WTC11 (cell line): ENCODE measurements around the gene RHOV. TPM values are rescaled to one million over a fixed set of nuclear protein-coding genes. Genes with fewer than 3 reads are reported as not detected.

Experiments
- ATAC-seq: fragments of 200-7000 bp; cut with Tn5 transposase; 2 replicates; pipeline ENCODE4 v1.10.0; 2021; ENCODE audit warnings: mild to moderate bottlenecking, moderate library complexity
- CTCF ChIA-PET: fragments of 300-600 bp; sonication (Branson Sonifier 250); formaldehyde crosslinking; loops from one replicate; lab custom pipeline; 2021; ENCODE audit warnings: antibody characterized with exemption; lab: Charles Lee
- POLR2A ChIA-PET: fragments of 350-600 bp; sonication (Branson Sonifier 250); formaldehyde crosslinking; loops from one replicate; lab custom pipeline; 2021; ENCODE audit warnings: antibody characterized with exemption; lab: Charles Lee
- DNase-seq: peaks from one replicate; pipeline ENCODE4 v3.0.0; 2021; ENCODE audit warnings: low spot score
- H3K27ac Mint-ChIP-seq: 2 replicates; pipeline ENCODE4 v1.8.0; 2021; ENCODE audit warnings: mixed read lengths
- H3K27me3 Mint-ChIP-seq: 2 replicates; pipeline ENCODE4 v1.8.0; 2021; ENCODE audit warnings: low read depth, mild to moderate bottlenecking, moderate library complexity, mixed read lengths
- H3K36me3 Mint-ChIP-seq: 2 replicates; pipeline ENCODE4 v1.8.0; 2021; ENCODE audit warnings: mixed read lengths
- H3K4me1 Mint-ChIP-seq: 2 replicates; pipeline ENCODE4 v1.8.0; 2022; ENCODE audit warnings: mixed read lengths
- H3K4me3 Mint-ChIP-seq: 2 replicates; pipeline ENCODE4 v1.8.0; 2021; ENCODE audit warnings: mild to moderate bottlenecking, moderate library complexity, mixed read lengths
- H3K9me3 Mint-ChIP-seq: 2 replicates; pipeline ENCODE4 v1.8.0; 2021; ENCODE audit warnings: mixed read lengths
- EMX1 ChIP-seq: fragments of 250-450 bp; sonication (Bioruptor Pico); IDR thresholded peaks from 2 replicates; pipeline ENCODE4 v1.8.0; 2021; ENCODE audit warnings: mild to moderate bottlenecking
- FOXK1 ChIP-seq: sonication (generic); formaldehyde crosslinking; IDR thresholded peaks from 2 replicates; pipeline ENCODE4 v1.8.0; 2022; ENCODE audit warnings: mild to moderate bottlenecking, moderate library complexity, missing genetic modification reagents
- JUN ChIP-seq: sonication (generic); formaldehyde crosslinking; IDR thresholded peaks from 2 replicates; pipeline ENCODE4 v1.8.0; 2023; ENCODE audit warnings: mild to moderate bottlenecking, missing genetic modification reagents
- NFE2L1 ChIP-seq: sonication (generic); formaldehyde crosslinking; IDR thresholded peaks from 2 replicates; pipeline ENCODE4 v1.8.1; 2023; ENCODE audit warnings: missing genetic modification reagents
- OVOL2 ChIP-seq: fragments of 250-450 bp; sonication (Bioruptor Pico); IDR thresholded peaks from 2 replicates; pipeline ENCODE4 v1.9.0; 2021; ENCODE audit warnings: mild to moderate bottlenecking, borderline replicate concordance
- PRRX2 ChIP-seq: fragments of 250-450 bp; sonication (Bioruptor Pico); IDR thresholded peaks from 2 replicates; pipeline ENCODE4 v1.8.0; 2021; ENCODE audit warnings: mild to moderate bottlenecking
- SP1 ChIP-seq: sonication (generic); formaldehyde crosslinking; conservative IDR thresholded peaks from 2 replicates; pipeline ENCODE4 v1.8.1; 2022; ENCODE audit warnings: missing genetic modification reagents
- TCF7 ChIP-seq: sonication (generic); formaldehyde crosslinking; IDR thresholded peaks from 2 replicates; pipeline ENCODE4 v1.8.0; 2022; ENCODE audit warnings: mild to moderate bottlenecking, low read depth, missing genetic modification reagents, moderate library complexity
- TP53 ChIP-seq: sonication (generic); formaldehyde crosslinking; IDR thresholded peaks from 2 replicates; pipeline ENCODE4 v1.8.1; 2023; ENCODE audit warnings: mild to moderate bottlenecking, missing genetic modification reagents
- ZNF416 ChIP-seq: fragments of 250-450 bp; sonication (Bioruptor Pico); IDR thresholded peaks from 2 replicates; pipeline ENCODE4 v1.9.0; 2021; ENCODE audit warnings: mild to moderate bottlenecking, inconsistent platforms
- ZNF425 ChIP-seq: fragments of 250-450 bp; sonication (Bioruptor Pico); conservative IDR thresholded peaks from 2 replicates; pipeline ENCODE4 v1.9.0; 2021; ENCODE audit warnings: mild to moderate bottlenecking
- ZNF512 ChIP-seq: sonication (generic); formaldehyde crosslinking; IDR thresholded peaks from 2 replicates; pipeline ENCODE4 v1.8.1; 2022; ENCODE audit warnings: missing genetic modification reagents, borderline replicate concordance
- ZSCAN18 ChIP-seq: fragments of 250-450 bp; sonication (Bioruptor Pico); IDR thresholded peaks from 2 replicates; pipeline ENCODE4 v2.1.2; 2022; ENCODE audit warnings: mild to moderate bottlenecking, moderate library complexity
- total RNA-seq: library from RNA; stranded (reverse); gene quantifications from 3 replicates; pipeline ENCODE4 v1.2.3, GENCODE V29; 2021
- TF ChIP-seq, protein P1 (sequence below): sonication (generic); formaldehyde crosslinking; IDR thresholded peaks from 2 replicates; pipeline ENCODE4 v1.8.0; 2023; ENCODE audit warnings: missing genetic modification reagents, mild to moderate bottlenecking, borderline replicate concordance
- TF ChIP-seq, protein P2 (sequence below): sonication (generic); formaldehyde crosslinking; IDR thresholded peaks from 2 replicates; pipeline ENCODE4 v1.8.1; 2022; ENCODE audit warnings: low read depth, missing genetic modification reagents, borderline replicate concordance
- TF ChIP-seq, protein P3 (sequence below): sonication (generic); formaldehyde crosslinking; IDR thresholded peaks from 2 replicates; pipeline ENCODE4 v1.8.1; 2023; ENCODE audit warnings: mild to moderate bottlenecking, moderate library complexity, missing genetic modification reagents

Gene RHOV
- total RNA-seq, 1 experiment from 2014 or later: 5.0 TPM

DNA sequence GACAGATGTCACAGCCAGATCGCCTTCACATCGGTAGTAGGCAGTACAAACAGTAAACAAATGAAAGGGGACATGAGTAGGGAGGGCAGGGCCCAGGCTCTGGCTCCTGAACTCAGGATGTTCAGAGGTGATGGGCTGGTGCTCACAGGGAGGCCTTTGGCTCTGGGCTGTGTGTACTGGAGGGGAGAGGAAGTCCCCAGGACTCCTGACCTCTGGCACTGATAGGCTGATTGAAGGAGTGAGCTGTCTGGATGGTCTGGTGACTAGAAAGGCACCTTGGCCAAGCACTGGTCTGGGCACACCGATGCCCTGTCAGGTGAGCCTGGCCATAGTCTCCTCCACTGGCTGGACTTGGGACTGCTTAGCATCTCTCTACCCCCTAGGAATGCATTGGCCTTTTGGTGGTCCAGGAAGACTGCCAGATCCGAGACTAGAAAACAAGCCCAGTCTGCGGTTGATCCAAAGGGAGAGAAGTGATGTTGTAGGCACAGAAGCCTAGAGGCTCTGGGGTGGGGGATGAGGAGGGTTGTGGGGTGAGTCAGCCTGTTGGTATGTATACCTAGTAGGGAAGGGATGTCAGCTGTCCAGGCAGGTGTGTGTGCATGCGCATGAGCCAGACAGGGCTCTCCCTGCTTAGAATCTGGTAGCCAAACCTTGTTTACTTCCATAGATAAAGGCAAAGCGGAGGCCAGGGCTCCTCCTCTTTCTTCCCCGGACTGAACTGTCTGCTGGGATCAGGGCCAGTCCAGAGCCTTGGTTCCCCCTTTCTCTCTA lies 28.3 kb downstream of the RHOV start:
- Mint-ChIP-seq H3K4me3 (peak overlapping the region; percentile 93), H3K27me3 (no peaks in the 10 kb centered on the region; the same call in 1 of the 2 replicates), H3K4me1 (peaks cover 41% of the 10 kb centered on the region), H3K9me3 (no peaks in the 10 kb centered on the region), H3K36me3 (peaks cover 18% of the 10 kb centered on the region), H3K27ac (peak overlapping the region; percentile 93)
- ATAC-seq (peak; percentile 9), DNase-seq (peak; percentile 35)
- no peak for TF ChIP-seq TCF7 (CRISPR knock-in tag)
- TF ChIP-seq ZNF425 (CRISPR knock-in tag): no peak
- TF ChIP-seq, protein P1, sequence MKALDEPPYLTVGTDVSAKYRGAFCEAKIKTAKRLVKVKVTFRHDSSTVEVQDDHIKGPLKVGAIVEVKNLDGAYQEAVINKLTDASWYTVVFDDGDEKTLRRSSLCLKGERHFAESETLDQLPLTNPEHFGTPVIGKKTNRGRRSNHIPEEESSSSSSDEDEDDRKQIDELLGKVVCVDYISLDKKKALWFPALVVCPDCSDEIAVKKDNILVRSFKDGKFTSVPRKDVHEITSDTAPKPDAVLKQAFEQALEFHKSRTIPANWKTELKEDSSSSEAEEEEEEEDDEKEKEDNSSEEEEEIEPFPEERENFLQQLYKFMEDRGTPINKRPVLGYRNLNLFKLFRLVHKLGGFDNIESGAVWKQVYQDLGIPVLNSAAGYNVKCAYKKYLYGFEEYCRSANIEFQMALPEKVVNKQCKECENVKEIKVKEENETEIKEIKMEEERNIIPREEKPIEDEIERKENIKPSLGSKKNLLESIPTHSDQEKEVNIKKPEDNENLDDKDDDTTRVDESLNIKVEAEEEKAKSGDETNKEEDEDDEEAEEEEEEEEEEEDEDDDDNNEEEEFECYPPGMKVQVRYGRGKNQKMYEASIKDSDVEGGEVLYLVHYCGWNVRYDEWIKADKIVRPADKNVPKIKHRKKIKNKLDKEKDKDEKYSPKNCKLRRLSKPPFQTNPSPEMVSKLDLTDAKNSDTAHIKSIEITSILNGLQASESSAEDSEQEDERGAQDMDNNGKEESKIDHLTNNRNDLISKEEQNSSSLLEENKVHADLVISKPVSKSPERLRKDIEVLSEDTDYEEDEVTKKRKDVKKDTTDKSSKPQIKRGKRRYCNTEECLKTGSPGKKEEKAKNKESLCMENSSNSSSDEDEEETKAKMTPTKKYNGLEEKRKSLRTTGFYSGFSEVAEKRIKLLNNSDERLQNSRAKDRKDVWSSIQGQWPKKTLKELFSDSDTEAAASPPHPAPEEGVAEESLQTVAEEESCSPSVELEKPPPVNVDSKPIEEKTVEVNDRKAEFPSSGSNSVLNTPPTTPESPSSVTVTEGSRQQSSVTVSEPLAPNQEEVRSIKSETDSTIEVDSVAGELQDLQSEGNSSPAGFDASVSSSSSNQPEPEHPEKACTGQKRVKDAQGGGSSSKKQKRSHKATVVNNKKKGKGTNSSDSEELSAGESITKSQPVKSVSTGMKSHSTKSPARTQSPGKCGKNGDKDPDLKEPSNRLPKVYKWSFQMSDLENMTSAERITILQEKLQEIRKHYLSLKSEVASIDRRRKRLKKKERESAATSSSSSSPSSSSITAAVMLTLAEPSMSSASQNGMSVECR (CRISPR knock-in tag): no peak
- no peak for TF ChIP-seq PRRX2
- TF ChIP-seq TP53 (CRISPR knock-in tag): no peak
- no peak for TF ChIP-seq NFE2L1 (CRISPR knock-in tag)
- no peak for TF ChIP-seq ZNF416
- TF ChIP-seq, protein P2, sequence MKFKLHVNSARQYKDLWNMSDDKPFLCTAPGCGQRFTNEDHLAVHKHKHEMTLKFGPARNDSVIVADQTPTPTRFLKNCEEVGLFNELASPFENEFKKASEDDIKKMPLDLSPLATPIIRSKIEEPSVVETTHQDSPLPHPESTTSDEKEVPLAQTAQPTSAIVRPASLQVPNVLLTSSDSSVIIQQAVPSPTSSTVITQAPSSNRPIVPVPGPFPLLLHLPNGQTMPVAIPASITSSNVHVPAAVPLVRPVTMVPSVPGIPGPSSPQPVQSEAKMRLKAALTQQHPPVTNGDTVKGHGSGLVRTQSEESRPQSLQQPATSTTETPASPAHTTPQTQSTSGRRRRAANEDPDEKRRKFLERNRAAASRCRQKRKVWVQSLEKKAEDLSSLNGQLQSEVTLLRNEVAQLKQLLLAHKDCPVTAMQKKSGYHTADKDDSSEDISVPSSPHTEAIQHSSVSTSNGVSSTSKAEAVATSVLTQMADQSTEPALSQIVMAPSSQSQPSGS (CRISPR knock-in tag): no peak
- TF ChIP-seq ZSCAN18: no peak
- TF ChIP-seq, protein P3, sequence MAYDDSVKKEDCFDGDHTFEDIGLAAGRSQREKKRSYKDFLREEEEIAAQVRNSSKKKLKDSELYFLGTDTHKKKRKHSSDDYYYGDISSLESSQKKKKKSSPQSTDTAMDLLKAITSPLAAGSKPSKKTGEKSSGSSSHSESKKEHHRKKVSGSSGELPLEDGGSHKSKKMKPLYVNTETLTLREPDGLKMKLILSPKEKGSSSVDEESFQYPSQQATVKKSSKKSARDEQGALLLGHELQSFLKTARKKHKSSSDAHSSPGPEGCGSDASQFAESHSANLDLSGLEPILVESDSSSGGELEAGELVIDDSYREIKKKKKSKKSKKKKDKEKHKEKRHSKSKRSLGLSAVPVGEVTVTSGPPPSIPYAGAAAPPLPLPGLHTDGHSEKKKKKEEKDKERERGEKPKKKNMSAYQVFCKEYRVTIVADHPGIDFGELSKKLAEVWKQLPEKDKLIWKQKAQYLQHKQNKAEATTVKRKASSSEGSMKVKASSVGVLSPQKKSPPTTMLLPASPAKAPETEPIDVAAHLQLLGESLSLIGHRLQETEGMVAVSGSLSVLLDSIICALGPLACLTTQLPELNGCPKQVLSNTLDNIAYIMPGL (CRISPR knock-in tag): no peak
- no peak for TF ChIP-seq EMX1 (CRISPR knock-in tag)
- no peak for TF ChIP-seq SP1
- no peak for TF ChIP-seq ZNF512
- no peak for TF ChIP-seq FOXK1 (CRISPR knock-in tag)
- TF ChIP-seq OVOL2 (CRISPR knock-in tag): no peak
- no peak for TF ChIP-seq JUN (CRISPR knock-in tag)
- CTCF ChIA-PET: interaction anchor here (0.7 to 9.6 kb wide), 6 partner anchors 13 to 98 kb away, joined by 3 to 177 read pairs (median 16); partner anchors contain the start of gene VPS18
- POLR2A ChIA-PET: interaction anchor here (0.5 to 2.6 kb wide), 4 partner anchors 28 to 49 kb away, joined by 4 to 15 read pairs (median 10); partner anchors contain the start of genes DNAJC17, RHOV, VPS18 and ZFYVE19
